ENCODE results near the gene SLC8B1. TPM values are rescaled to one million over a fixed set of nuclear protein-coding genes. Genes with fewer than 3 reads are reported as not detected.

The SLC8B1 gene
- polyA plus RNA-seq, 2 of the 4 experiments (the other 2 are of a cell fraction) = 11.0 to 11.3 TPM

- Histone ChIP-seq H3K4me1 (no peaks in the 10 kb centered on the region), H3K4me3 (no peak overlapping the region), H3K27ac (no peak overlapping the region), H3K9me3 (no peaks in the 10 kb centered on the region), H3K4me2 (no peak overlapping the region)
- DNase-seq (ENCODE audit: low read depth in 1 of 2, low spot score in 1 of 2) (no peak), ATAC-seq (peak in 1 of 2 experiments; percentile 19; a peak in 2 of 6 replicates), FAIRE-seq (no peak)
- WGBS (ENCODE audit: missing lambda C conversion rate) = 80% methylated on average over 19 of the region's 19 CpGs
- POLR2A ChIA-PET = no interaction called here
- CTCF ChIA-PET = interaction anchor here (1.4 to 1.5 kb wide), 2 partner anchors 11 to 27 kb away, joined by 3 to 4 read pairs; no protein-coding TSS in a partner anchor
- no peak for TF ChIP-seq FOSB (CRISPR knock-in tag; IDR thresholded peaks at IDR 0.05)
- TF ChIP-seq SREBF2 (IDR thresholded peaks at IDR 0.05) = no peak
- TF ChIP-seq JUN (IDR thresholded peaks at IDR 0.05) = no peak
- no peak for TF ChIP-seq NPAS2 (CRISPR knock-in tag; IDR thresholded peaks at IDR 0.05; ENCODE audit: borderline replicate concordance)
- TF ChIP-seq BCL3 (IDR thresholded peaks at IDR 0.05) = no peak
- TF ChIP-seq KDM5A (IDR thresholded peaks at IDR 0.05) = no peak
These were observed 14.1 kb upstream of the SLC8B1 start for GRCh38 chr12:113348849-113349536.

GRCh38 chr12:113347892-113348291, 13.0 kb upstream of the SLC8B1 start:
- no peak for DNase-seq (ENCODE audit: low read depth in 1 of 2, low spot score in 1 of 2)
- Histone ChIP-seq H3K4me1 (no peaks in the 10 kb centered on the region), H3K27ac (no peak overlapping the region), H3K4me2 (no peak overlapping the region), H3K4me3 (no peak overlapping the region), H3K9me3 (no peaks in the 10 kb centered on the region)
- TF ChIP-seq CBX2 (IDR thresholded peaks at IDR 0.05; ENCODE audit: borderline replicate concordance, low read depth) (no peak), BHLHE40 (IDR thresholded peaks at IDR 0.05; ENCODE audit: low read depth, low read length) (no peak), ZSCAN20 (CRISPR knock-in tag; IDR thresholded peaks at IDR 0.05) (no peak), TFCP2L1 (CRISPR knock-in tag; IDR thresholded peaks at IDR 0.05) (no peak)
- CTCF ChIA-PET = interaction anchor here (0.6 to 1.4 kb wide), 2 partner anchors 26 to 76 kb away, joined by 3 read pairs; no protein-coding TSS in a partner anchor
- FAIRE-seq = no peak
- ATAC-seq = no peak
- WGBS (ENCODE audit: missing lambda C conversion rate) = 48% methylated on average over 2 of the region's 2 CpGs
- POLR2A ChIA-PET = no interaction called here

- FAIRE-seq (no peak), ATAC-seq (peak; percentile 52 to 65; a peak in 3 of 6 replicates), DNase-seq (ENCODE audit: low read depth in 1 of 2, low spot score in 1 of 2) (no peak)
- no peaks in the 10 kb centered on the region for H3K9me3 ChIP-seq
- no peak overlapping the region for H3K4me2 ChIP-seq
- no peak overlapping the region for H3K27ac ChIP-seq
- H3K4me1 ChIP-seq = no peaks in the 10 kb centered on the region
- no peak for TF ChIP-seq HES2 (IDR thresholded peaks at IDR 0.05)
- TF ChIP-seq ZFP36 (IDR thresholded peaks at IDR 0.05; ENCODE audit: borderline replicate concordance, partially characterized antibody) = peak; percentile 51
- H3K4me3 ChIP-seq = no peak overlapping the region
- WGBS (ENCODE audit: missing lambda C conversion rate) = 81% methylated on average over 3 of the region's 3 CpGs
- CTCF ChIA-PET = interaction anchor here (0.6 kb wide), 2 partner anchors 35 to 77 kb away, joined by 3 read pairs; no protein-coding TSS in a partner anchor
- POLR2A ChIA-PET = no interaction called here
These were observed 12.2 kb upstream of the SLC8B1 start for GRCh38 chr12:113347107-113347506.

GRCh38 chr12:113346353-113346752, 11.4 kb upstream of the SLC8B1 start:
- FAIRE-seq (no peak), DNase-seq (ENCODE audit: low read depth in 1 of 2, low spot score in 1 of 2) (no peak), ATAC-seq (no peak; a peak in 1 of 6 replicates)
- ChIA-PET CTCF (interaction anchor here (0.6 to 0.8 kb wide), 2 partner anchors 34 to 144 kb away, joined by 3 to 4 read pairs; no protein-coding TSS in a partner anchor), POLR2A (no interaction called here)
- no peaks in the 10 kb centered on the region for H3K4me1 ChIP-seq
- no peak overlapping the region for H3K4me3 ChIP-seq
- H3K9me3 ChIP-seq = no peaks in the 10 kb centered on the region
- no peak overlapping the region for H3K4me2 ChIP-seq
- WGBS (ENCODE audit: missing lambda C conversion rate) = 92% methylated on average over 5 of the region's 5 CpGs
- H3K27ac ChIP-seq = no peak overlapping the region
- TF ChIP-seq POLR2A (IDR thresholded peaks at IDR 0.05; ENCODE audit: low read length) = no peak
- TF ChIP-seq ELK1 (IDR thresholded peaks at IDR 0.05; ENCODE audit: low read depth, low read length) = no peak
- TF ChIP-seq NFE2L2 (conservative IDR thresholded peaks at IDR 0.05; ENCODE audit: low read length) = no peak
- no peak for TF ChIP-seq RARB (CRISPR knock-in tag; IDR thresholded peaks at IDR 0.05)
- TF ChIP-seq MAFK (IDR thresholded peaks at IDR 0.05; ENCODE audit: partially characterized antibody) = no peak
- no peak for TF ChIP-seq MAX (IDR thresholded peaks at IDR 0.05)
- no peak for TF ChIP-seq HES2 (IDR thresholded peaks at IDR 0.05)
- no peak for TF ChIP-seq CBX2 (IDR thresholded peaks at IDR 0.05; ENCODE audit: borderline replicate concordance, low read depth)
- TF ChIP-seq CBX8 (IDR thresholded peaks at IDR 0.05) = no peak
- no peak for TF ChIP-seq HOXB13 (CRISPR knock-in tag; IDR thresholded peaks at IDR 0.05; ENCODE audit: low read depth)
- no peak for TF ChIP-seq JUN (IDR thresholded peaks at IDR 0.05)
- no peak for TF ChIP-seq RFX5 (IDR thresholded peaks at IDR 0.05)
- no peak for TF ChIP-seq RNF2 (IDR thresholded peaks at IDR 0.05; ENCODE audit: borderline replicate concordance, low read depth)
- TF ChIP-seq FOSB (CRISPR knock-in tag; IDR thresholded peaks at IDR 0.05) = no peak
- no peak for TF ChIP-seq ZFP36 (IDR thresholded peaks at IDR 0.05; ENCODE audit: borderline replicate concordance, partially characterized antibody)
- TF ChIP-seq E2F6 (IDR thresholded peaks at IDR 0.05; ENCODE audit: borderline replicate concordance, low read depth) = no peak
- TF ChIP-seq RCOR1 (IDR thresholded peaks at IDR 0.05; ENCODE audit: low read depth, low read length) = no peak
